CD14-positive monocyte (primary cell): Measurements from ENCODE around the gene CLECL1. TPM values are rescaled to one million over a fixed set of nuclear protein-coding genes. Genes with fewer than 3 reads are reported as not detected.

Source experiments
- DNase-seq, 3 donors: peaks; one replicate each; pipeline ENCODE4 v3.0.0-alpha.2; 2011 to 2022
- H2AFZ ChIP-seq: 2 replicates; pipeline ENCODE4 v1.6.0; 2012; ENCODE audit warnings: mild to moderate bottlenecking, low read depth, low read length, inconsistent platforms; ENCODE audit not compliant: insufficient read depth, poor library complexity, severe bottlenecking
- H3K27ac ChIP-seq, 2 donors: 1 replicate in 1 of 2; 2 replicates in 1 of 2; pipeline ENCODE4 v1.5.1; 2012 to 2013; ENCODE audit warnings: low read length in 2 of 2, control low read depth in 1 of 2, inconsistent platforms in 1 of 2, low read depth in 1 of 2, mild to moderate bottlenecking in 1 of 2
- H3K27me3 ChIP-seq, 2 donors: one replicate each; pipeline versions ENCODE4 v1.6.0 to v1.6.1; 2011 to 2013; ENCODE audit warnings: low read length in 2 of 2; ENCODE audit not compliant: control insufficient read depth in 2 of 2, insufficient read depth in 2 of 2
- H3K36me3 ChIP-seq, 2 donors: replicated peaks in 1 of 2; 1 replicate in 1 of 2; 2 replicates in 1 of 2; pipeline versions ENCODE4 v1.5.1 to v1.6.1; 2012 to 2013; ENCODE audit warnings: low read length in 2 of 2, control low read depth in 1 of 2, inconsistent platforms in 1 of 2, mild to moderate bottlenecking in 1 of 2; ENCODE audit not compliant: insufficient read depth in 2 of 2, control insufficient read depth in 1 of 2
- H3K4me1 ChIP-seq, 2 donors: 1 replicate in 1 of 2; 2 replicates in 1 of 2; pipeline versions ENCODE4 v1.5.1 to v1.6.1; 2012 to 2013; ENCODE audit warnings: low read length in 2 of 2, control low read depth in 1 of 2, inconsistent platforms in 1 of 2, mild to moderate bottlenecking in 1 of 2, moderate library complexity in 1 of 2; ENCODE audit not compliant: insufficient read depth in 2 of 2, control insufficient read depth in 1 of 2
- H3K4me2 ChIP-seq: replicated peaks from 2 replicates; pipeline ENCODE3; 2012; ENCODE audit warnings: low read length, moderate library complexity, mild to moderate bottlenecking; ENCODE audit not compliant: poor library complexity, severe bottlenecking; ENCODE audit errors: extremely low read depth
- H3K4me3 ChIP-seq, 3 experiments: fragments of 200-600 bp in 1 of 3; sonication (generic) in 1 of 3; replicated peaks in 1 of 3; 1 replicate in 2 of 3; 2 replicates in 1 of 3; pipeline ENCODE4 v1.5.1; 2011 to 2013; ENCODE audit warnings: low read length in 3 of 3, mild to moderate bottlenecking in 3 of 3, control low read depth in 2 of 3, low read depth in 2 of 3, inconsistent platforms in 1 of 3, moderate library complexity in 1 of 3
- H3K79me2 ChIP-seq: 2 replicates; pipeline ENCODE4 v1.6.0; 2012; ENCODE audit warnings: mild to moderate bottlenecking, control low read depth, inconsistent platforms, low read length, moderate library complexity; ENCODE audit not compliant: insufficient read depth
- H3K9ac ChIP-seq: 2 replicates; pipeline ENCODE4 v1.6.0; 2017; ENCODE audit warnings: low read length, mild to moderate bottlenecking; ENCODE audit not compliant: insufficient read depth, poor library complexity, severe bottlenecking
- H3K9me3 ChIP-seq, 2 donors: replicated peaks in 1 of 2; 1 replicate in 1 of 2; 2 replicates in 1 of 2; pipeline versions ENCODE4 v1.5.1 to v1.6.1; 2012 to 2013; ENCODE audit warnings: low read length in 2 of 2, control low read depth in 1 of 2; ENCODE audit not compliant: control insufficient read depth in 1 of 2, insufficient read depth in 1 of 2
- H4K20me1 ChIP-seq: 2 replicates; pipeline ENCODE4 v1.6.0; 2012; ENCODE audit warnings: mild to moderate bottlenecking, low read length, control low read depth, moderate library complexity; ENCODE audit not compliant: insufficient read depth
- H3K27ac Mint-ChIP-seq, 7 donors: one replicate each; pipeline ENCODE4 v1.8.0; 2020; ENCODE audit warnings: mild to moderate bottlenecking in 7 of 7, mixed read lengths in 7 of 7, moderate library complexity in 6 of 7, inconsistent platforms in 2 of 7
- H3K27me3 Mint-ChIP-seq, 3 donors: one replicate each; pipeline ENCODE4 v1.8.0; 2021 to 2022; ENCODE audit warnings: low read depth in 3 of 3, mild to moderate bottlenecking in 3 of 3, mixed read lengths in 3 of 3, moderate library complexity in 3 of 3, inconsistent platforms in 1 of 3
- H3K36me3 Mint-ChIP-seq, 2 donors: one replicate each; pipeline ENCODE4 v1.8.0; 2020; ENCODE audit warnings: mixed read lengths in 2 of 2, inconsistent platforms in 1 of 2, mild to moderate bottlenecking in 1 of 2
- H3K4me1 Mint-ChIP-seq: one replicate; pipeline ENCODE4 v1.8.0; 2020; ENCODE audit warnings: mild to moderate bottlenecking, mixed read lengths
- H3K4me3 Mint-ChIP-seq, 2 donors: one replicate each; pipeline ENCODE4 v1.8.0; 2020; ENCODE audit warnings: mild to moderate bottlenecking in 2 of 2, mixed read lengths in 2 of 2, moderate library complexity in 1 of 2
- H3K9me3 Mint-ChIP-seq, 7 donors: one replicate each; pipeline ENCODE4 v1.8.0; 2020 to 2022; ENCODE audit warnings: mixed read lengths in 7 of 7, mild to moderate bottlenecking in 6 of 7, moderate library complexity in 6 of 7, inconsistent platforms in 2 of 7
- CTCF ChIP-seq: fragments of 200-600 bp; IDR thresholded peaks from one replicate; pipeline ENCODE4 v1.8.0; 2022; ENCODE audit warnings: antibody characterized with exemption, mild to moderate bottlenecking
- WGBS: methylation state at CpG from one replicate; pipeline ENCODE4 v1.1.5; 2013; ENCODE audit warnings: missing lambda C conversion rate; ENCODE audit not compliant: insufficient coverage; 5-methylcytosine and 5-hydroxymethylcytosine counted together
- intact Hi-C, 2 donors: fragments of 100-400 bp; cut with micrococcal nuclease; formaldehyde crosslinking; loops; one replicate each; pipeline versions ENCODE4 v1.15.0 to v1.15.1; 2023
- polyA plus RNA-seq, 3 donors: library from polyadenylated mRNA; depleted of rRNA in 1 of 3; unstranded in 2 of 3; stranded (reverse) in 1 of 3; fragments of 300-500 nt in 2 of 3; fragments of >200 nt in 1 of 3; fragmentation: Illumina TruSeq in 2 of 3; gene quantifications; 1 replicate in 2 of 3; 2 replicates in 1 of 3; pipeline ENCODE4 v1.2.3, GENCODE V29; 2012 to 2021

CLECL1 gene
- polyA plus RNA-seq, 3 donors, result 7.6 to 20.6 (median 11.4) TPM

GRCh38 chr12:9694241-9694640, 38.7 kb downstream of the CLECL1 start:
- no peak overlapping the region for H3K9ac ChIP-seq
- H3K36me3 ChIP-seq, result peaks cover 29 to 57% of the 10 kb centered on the region in 2 donors
- H3K27me3 ChIP-seq, result no peaks in the 10 kb centered on the region
- no peaks in the 10 kb centered on the region for H4K20me1 ChIP-seq
- WGBS, result no CpG with 5 or more reads among the region's 1 CpG
- peaks cover 52 to 60% of the 10 kb centered on the region in 2 donors for H3K36me3 Mint-ChIP-seq
- no peak overlapping the region for H2AFZ ChIP-seq
- H3K4me3 ChIP-seq, result peak overlapping the region in 1 of 3 experiments; percentile 15
- no peak for TF ChIP-seq CTCF
- peaks cover 4 to 15% (median 7%) of the 10 kb centered on the region in 7 donors for H3K9me3 Mint-ChIP-seq
- H3K4me1 ChIP-seq, result peaks cover 29 to 32% of the 10 kb centered on the region in 2 donors
- intact Hi-C loops, result no loop called here
- peak overlapping the region; percentile 17 for H3K4me2 ChIP-seq
- H3K27me3 Mint-ChIP-seq, result no peaks in the 10 kb centered on the region
- H3K79me2 ChIP-seq, result no peaks in the 10 kb centered on the region
- H3K27ac ChIP-seq, result peak overlapping the region in 1 of 2 donors; percentile 25
- peak in 2 of 3 donors; percentile 19 to 42 for DNase-seq
- peaks cover 43% of the 10 kb centered on the region for H3K4me1 Mint-ChIP-seq
- peak overlapping the region in 1 of 7 donors; percentile 28 for H3K27ac Mint-ChIP-seq
- H3K4me3 Mint-ChIP-seq, result no peak overlapping the region
- peaks cover 0 to 6% of the 10 kb centered on the region in 2 donors for H3K9me3 ChIP-seq

GRCh38 chr12:9692909-9693308, 40.0 kb downstream of the CLECL1 start:
- peak overlapping the region in 1 of 2 donors; percentile 24 for H3K27ac ChIP-seq
- H3K9me3 ChIP-seq, result peaks cover 0 to 10% of the 10 kb centered on the region in 2 donors
- intact Hi-C loops, result no loop called here
- H3K4me1 ChIP-seq, result peaks cover 17 to 18% of the 10 kb centered on the region in 2 donors
- H3K4me3 ChIP-seq, result no peak overlapping the region
- H3K36me3 ChIP-seq, result peaks cover 42 to 71% of the 10 kb centered on the region in 2 donors
- Mint-ChIP-seq H3K27me3 (no peaks in the 10 kb centered on the region), H3K36me3 (peaks cover 65 to 74% of the 10 kb centered on the region in 2 donors), H3K27ac (peak overlapping the region in 1 of 7 donors; percentile 10), H3K4me3 (no peak overlapping the region), H3K9me3 (peaks cover 4 to 18% (median 8%) of the 10 kb centered on the region in 7 donors), H3K4me1 (peaks cover 31% of the 10 kb centered on the region)
- no peak for TF ChIP-seq CTCF
- no peaks in the 10 kb centered on the region for H3K27me3 ChIP-seq
- no peak overlapping the region for H2AFZ ChIP-seq
- no peak for DNase-seq
- no peak overlapping the region for H3K9ac ChIP-seq
- H3K79me2 ChIP-seq, result no peaks in the 10 kb centered on the region
- H3K4me2 ChIP-seq, result no peak overlapping the region
- WGBS, result no CpG with 5 or more reads among the region's 1 CpG
- no peaks in the 10 kb centered on the region for H4K20me1 ChIP-seq
